Stimulated activated CD4-positive, alpha-beta T cell treated with anti-CD3 and anti-CD28 coated beads, TNF-alpha, amount 100 ng/mL, for 48 hours (primary cell): Measurements from ENCODE around the gene RPL36AL.
"Not testable (repeated sequence)": the region's sequence is repeated elsewhere in the genome, so short reads cannot be mapped to it uniquely, and the experiment has no call there.

Source experiments
- DNase-seq, 3 donors: peaks; one replicate each; pipeline ENCODE4 v3.0.0-alpha.2; 2020; ENCODE audit warnings: low read depth in 3 of 3

The RPL36AL gene

DNA sequence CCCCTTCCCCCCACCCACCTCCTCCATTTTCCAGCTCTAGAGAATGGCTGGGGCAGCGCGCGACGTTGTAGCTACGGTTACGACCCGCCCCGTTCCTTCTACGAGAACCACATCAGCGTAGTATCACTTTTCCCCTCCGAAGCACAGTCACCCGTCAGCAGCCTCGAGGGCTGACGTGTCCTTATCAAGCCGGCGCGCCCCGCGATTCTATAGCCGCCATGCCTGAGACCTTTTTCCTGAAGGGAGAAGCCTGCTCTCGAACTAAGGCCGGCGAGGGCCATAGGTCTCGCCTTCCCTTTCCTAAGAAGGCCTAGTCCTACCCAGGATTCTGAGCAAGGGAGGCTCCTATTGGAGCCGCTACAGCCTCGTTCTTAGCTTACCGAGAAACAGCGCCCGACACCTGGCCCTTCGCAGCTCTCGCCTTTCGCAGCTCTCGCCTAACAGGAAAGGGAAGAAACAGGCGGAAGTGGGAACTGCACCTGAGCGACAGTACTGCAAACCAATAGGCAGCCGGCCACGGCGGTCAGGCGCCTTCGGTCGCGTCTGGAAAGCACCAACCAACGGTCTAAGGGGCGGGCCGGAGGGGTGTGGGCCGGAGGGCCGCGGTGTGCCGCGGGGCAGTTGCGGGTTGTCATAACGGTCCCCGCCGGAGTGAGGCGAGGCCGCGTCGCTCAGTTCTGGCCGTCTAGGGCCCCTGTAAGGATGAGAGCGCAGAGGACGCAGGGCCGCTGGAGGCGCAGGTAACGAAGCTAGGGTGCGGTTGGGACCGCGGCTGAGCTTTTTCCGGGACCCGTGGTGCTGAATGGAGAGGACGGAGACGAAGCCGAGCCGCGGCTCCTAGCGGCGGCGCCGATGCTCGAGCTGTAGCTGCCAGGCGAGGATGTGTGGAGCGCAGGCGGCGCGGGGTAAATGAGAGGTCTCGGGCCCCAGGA, at the start of gene RPL36AL, which contains the start of gene MGAT2:
TSS of gene RPL36AL (minus strand) at position 445 of the 932 bp plus-strand sequence. CDS start 1,522 bp downstream, outside the sequence.
TSS of gene MGAT2 (plus strand) at position 618 of the 932 bp plus-strand sequence. CDS start 470 bp downstream, outside the sequence.
- DNase-seq = peak; percentile 89 to 92 (median 90)

DNA sequence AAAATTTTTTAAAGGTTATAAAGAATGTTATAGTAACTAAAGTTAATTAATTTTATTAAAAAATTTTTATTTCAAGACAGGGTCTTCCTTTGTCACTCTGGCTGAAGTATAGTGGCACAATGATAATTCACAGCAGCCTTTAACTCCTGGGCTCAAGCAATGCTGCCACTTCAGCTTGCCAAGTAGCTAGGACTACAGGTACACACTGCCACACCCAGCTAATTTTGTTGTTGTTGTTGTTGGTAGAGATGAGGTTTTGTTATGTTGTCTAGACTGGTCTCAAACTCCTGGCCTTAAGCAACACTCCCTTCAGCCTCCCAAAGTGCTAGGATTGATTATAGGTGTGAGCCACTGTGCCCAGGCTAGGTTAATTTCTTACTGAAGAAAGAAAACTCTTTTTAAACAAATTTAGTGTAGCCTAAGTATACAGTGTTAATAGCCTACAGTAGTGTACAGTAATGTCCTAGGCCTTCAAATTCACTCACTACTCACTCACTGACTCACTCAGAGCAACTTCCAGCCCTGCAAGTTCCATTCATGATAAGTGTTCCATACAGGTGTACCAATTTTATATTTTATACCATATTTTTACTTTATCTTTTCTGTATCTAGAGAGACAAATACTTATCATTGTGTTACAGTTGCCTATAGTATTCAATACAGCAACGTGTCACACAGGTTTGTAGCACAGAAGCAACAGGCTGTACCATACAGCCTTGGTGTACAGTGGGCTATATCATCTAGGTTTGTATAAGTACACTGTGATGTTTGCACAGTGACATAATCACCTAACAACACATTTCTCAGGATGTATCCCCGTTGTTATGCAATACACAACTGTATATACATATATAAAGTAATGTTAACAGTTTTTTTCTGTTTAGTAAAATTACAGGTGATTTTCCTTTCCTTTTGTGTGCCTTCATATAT, 39.4 kb upstream of the RPL36AL start:
- no peak for DNase-seq

DNA sequence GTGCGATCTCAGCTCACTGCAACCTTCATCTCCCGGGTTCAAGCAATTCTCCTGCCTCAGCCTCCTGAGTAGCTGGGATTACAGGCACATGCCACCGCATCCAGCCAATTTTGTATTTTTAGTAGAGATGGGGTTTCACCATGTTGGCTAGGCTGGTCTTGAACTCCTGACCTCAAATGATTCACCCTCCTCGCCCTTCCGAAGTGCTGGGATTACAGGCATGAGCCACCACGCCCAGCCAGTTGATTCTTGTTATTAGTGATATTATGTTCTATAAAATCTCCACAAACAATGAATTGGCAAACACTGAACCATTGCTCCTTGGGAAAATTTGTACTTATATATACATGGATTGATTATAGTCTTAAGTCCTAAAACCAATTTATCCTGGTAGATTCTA, 37.1 kb upstream of the RPL36AL start:
- not testable (repeated sequence) for DNase-seq

DNA sequence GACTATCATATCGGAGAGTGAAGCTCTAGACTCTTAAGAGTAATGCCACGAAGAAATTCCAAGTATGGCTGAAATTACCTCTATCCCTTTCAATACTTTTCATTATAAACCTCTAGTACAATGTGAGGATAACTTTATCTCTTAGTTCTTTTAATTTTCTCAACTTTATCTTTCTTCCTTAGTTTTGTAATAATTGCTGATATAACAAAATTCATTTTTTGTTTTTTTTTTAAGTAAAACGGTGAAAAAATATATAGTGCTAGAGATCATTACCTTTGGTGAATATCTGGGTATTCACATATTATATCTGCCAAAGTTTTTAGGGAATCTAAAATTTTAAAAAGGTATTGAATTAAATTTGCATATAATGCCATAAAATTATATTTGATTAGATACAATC, 34.1 kb upstream of the RPL36AL start:
- no peak for DNase-seq

DNA sequence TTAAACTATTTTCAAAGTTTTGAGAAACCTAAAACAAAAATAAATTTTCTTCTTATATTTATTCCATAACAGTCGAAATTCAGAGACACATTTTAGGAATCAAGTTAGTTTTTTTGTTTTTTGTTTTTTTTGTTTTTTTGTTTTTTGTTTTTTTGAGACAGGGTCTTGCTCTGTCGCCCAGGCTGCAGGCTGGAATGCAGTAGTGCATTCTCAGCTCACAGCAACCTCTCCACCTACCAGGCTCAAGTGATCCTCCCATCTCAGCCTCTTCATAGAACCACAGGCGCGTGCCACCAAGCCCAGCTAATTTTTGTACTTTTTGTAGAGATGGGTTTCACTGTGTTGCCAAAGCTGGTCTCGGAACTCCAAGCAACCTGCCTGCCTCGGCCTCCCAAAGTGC, 33.1 kb upstream of the RPL36AL start:
- DNase-seq = no peak

DNA sequence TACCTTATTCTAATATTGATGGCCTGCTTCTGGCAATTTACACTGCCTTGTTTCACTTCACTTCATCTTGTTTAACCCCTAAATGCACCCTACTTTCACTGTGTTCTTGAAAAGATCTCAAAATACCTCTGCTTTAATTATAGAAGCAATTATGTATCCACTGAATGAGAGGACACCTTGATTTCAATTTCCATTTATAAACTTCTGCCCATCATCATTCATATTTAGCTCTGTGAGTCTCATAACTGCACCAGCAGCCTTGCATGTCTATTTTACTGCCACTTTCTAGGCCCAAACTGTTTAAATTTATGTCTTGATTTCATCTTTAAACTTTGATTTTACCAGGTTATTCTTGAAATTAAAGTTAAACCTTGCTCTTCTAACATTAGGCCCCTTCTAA, 21.7 kb upstream of the RPL36AL start:
- no peak for DNase-seq

DNA sequence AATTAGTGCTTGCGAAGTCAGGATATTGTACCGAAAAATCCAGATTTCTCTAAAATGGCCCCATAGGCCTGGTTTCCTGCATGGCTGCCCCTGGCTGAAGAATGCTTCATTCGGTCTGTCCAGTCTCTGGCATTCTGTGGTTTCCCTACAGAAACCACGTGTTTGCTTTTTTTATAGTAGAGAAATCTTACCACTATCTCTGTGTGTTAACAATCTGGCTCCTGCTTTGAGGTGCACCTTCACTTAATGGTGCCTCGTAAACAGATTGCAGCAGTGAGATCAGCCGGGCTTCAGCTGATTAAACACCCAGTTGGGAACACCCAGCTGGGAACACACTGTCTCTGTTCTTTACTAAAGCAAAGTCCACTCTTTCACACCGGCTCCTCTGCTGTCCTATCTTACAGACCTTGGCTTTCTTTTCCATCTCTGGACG, 21.3 kb upstream of the RPL36AL start:
- no peak for DNase-seq

DNA sequence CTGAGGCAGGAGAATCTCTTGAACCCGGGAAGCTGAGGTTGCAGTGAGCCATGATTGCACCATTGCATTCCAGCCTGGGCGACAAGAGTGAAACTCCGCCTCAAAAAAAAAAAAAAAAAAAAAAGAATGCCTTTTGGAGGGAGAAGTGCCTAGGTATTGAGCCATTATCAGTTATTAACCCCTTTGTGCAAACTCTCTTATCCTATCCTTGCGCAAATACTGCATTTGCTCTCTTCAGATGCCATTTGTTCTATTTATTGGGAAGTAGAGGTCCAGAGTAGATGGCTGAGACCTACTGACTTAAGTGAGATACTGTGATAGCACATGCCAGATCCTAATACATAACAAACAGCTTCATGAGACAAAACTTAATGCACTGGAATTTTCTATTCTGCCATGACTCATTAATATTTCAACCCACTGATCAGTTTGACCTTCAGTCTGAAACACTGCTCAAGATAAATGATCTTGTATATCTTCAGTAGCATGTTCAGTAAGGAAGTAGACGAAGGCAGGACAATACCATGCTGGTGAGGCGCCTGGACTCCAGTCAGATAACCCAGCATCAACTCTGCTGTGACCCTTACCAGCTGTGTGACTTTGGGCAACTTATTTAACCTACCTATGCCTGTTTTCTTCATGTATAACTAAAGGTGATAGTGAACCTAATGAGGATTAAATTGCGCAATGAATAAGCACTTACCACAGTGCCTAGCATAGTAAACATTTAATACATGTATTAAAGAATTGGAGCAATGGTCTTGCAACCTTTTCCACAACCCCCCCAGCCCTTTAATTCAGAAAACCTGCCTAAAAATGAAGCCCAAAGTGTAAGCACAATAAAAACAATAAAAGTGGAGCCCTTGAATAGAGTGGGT, 20.4 kb upstream of the RPL36AL start:
- no peak for DNase-seq

DNA sequence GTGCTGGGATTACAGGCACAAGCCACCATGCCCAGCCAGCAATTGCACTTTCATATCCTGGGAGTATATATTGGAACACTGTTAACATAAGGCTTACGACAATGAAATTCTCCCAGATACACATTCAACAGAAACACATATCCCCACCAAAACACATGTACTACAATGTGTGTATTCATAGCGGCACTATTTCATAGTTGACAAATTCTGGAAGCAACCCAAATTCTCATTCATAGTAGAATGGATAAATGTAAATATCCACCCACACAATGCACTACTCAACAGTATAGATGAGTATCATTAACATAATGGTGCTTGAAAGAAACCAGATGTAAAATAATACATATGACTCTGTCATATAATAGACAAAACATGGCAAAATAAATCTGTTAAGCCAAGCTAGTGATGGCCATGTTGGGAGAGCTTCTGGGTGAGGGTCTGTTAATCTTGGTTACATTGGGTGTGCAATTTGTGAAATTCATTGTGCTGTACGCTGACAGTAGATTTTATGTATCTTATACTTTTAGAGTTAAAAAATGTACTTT, 17.2 kb upstream of the RPL36AL start:
- DNase-seq = no peak

DNA sequence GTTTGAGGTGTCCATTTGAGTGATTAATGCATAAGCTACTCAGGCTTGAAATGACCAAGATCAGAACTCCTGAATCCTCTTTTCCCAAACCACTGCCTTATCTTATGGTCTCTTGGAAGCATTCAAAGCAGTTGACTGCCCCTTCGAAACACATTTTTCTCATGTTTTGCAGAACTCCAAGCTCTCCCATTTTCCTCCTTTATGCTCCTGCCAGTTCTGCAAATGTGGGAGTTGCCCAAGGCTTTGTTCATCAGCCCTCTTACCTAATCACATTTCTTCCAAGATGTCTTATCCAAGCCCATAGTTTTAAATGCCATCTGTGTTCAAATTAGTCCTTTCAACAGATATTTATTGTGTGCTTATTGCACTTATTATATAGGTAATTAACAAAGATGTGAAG, 16.4 kb upstream of the RPL36AL start:
- DNase-seq = no peak

DNA sequence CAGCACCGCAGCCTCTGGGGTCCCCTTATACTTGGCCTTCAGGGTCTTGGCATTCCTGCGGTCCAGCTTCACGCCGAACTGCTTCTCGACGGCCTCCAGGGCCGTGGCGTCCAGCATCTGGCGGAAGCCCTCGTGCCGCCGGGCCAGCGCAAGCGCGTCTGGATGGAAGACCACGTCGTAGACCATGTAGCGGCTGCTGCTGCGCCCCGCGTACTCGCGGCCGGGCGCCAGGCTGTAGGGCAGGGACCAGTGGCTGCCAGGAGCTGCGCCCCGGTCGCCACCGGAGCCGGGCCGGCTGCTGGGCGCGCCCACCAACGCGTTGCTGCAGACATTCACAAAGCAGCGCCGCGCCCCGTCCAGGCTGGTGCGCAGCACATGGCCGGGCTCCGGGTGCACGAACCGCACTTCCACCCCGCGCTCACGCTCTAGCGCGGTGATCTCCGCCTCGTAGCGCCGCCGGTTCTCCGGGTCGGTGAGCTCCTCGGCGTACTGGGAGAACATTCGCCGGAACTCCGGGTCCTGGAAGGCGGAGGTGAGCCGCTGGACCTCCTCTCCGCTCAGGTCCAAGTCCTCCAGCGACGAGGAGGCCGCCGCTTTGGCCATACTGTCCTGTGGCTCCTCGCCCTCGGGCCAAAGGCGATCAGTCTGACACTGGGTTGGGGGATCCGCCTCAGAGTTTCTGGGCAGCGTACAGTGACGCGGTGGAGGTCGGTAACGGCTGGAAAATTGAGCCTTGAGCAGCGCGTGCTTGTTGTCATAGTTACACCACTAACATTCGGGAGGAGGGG, 14.3 kb upstream of the RPL36AL start, which contains the start of gene DNAAF2:
TSS of gene DNAAF2 (minus strand) at position 698 of the 788 bp plus-strand sequence. CDS start at position 603, 95 bp downstream.
- peak; percentile 31 to 57 (median 40) for DNase-seq

DNA sequence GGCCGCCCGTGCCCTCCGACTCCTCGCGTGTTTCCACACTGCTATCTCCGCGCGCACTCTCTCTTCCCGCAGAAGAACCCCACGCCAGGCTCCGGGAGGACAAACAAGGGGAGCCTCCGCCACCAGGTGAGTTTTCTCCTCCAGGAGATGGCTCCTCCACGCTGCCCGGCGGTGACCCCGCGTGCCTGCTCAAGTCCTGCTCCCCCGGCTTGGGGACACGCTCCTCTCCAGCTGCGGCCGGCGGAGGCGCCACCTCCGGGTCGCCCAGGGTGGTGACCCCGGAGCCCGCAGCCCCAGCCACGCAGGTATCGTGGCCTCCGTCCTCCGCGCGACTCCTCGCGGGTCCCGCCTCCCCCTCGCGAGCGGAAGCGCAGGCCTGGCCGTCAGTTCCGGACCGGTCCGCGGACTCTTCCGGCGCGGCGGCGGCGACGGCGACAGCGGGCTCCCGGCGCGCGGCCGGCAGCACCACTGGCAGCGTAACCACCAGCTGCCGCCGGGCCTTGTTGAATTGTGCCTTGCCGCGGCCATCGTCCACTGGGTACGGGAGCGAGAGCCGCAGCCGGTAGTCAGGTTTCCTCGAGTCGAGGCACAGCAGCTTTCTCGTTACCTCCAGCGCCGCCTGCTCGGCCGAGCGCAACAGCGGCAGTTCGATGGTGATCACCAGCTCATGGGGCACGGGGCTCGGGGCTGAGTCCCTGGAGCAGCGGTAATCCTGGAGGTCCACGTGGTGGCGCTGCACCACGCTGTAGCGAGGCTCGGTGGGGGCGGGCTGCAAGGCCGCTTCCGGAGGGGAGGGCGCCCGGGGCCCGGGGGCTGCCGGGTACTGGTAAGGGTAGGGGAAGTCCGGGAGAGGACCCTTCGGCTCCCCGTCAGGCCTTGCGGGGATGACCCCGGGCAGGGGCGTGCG, 13.5 kb upstream of the RPL36AL start:
- peak; percentile 88 to 94 (median 93) for DNase-seq

DNA sequence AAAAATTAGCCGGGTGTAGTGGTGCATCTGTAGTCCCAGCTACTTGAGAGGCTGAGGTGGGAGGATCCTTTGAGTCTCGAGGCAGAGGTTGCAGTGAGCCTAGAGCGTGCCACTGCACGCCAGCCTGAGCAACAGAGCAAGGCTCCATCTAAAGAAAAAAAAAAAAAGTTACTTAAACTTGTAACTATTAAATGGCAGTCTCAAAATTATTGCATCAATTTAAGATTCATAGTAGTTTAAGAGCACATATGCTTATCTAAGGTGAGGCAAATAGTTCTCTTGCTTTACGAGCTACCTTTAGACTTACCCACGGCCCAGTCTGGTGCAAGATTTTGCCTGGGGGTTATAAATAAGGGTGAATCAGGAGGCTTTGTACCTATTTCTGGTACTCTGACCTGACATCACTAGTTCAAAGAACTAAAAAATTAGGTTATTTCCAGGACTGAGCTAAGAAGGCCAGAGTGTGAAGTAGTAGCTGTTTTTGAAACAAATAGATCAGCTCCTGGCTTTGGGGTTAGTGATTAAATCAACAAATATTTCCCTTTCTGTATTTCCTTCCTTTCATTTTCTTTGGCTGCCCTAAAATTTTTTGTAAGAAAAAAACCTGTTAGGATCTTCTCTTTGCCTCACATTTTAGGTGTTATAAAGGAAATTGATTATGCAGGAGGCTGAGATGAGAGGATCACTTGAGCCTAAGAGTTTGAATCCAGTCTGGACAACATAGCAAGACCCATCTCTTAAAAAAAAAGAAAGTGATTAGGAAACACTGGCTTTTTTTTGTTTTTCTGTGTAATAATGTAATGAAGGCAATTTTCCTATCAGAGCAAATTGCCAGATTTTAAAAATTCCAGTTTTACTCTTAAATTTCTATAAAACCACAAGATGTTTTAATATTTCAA, 3.8 kb upstream of the RPL36AL start:
- DNase-seq = no peak

DNA sequence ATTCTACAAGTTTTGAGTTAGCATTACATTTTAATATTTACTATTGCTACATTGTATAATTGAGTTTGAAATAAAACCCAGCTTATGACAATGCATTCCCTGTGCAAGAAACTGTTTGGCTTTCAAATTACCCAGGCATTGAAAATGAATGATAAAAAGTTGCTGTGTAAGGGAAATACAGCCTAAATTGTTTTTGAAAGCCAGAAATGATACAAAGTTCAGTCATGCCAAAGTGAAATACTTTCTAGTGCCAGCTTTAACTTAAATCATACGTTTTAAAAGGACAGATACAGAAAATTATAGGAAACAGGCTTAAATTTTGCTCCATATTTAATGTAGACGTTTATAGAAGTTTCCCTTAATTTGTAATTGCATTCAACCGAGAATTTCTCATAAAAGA, 3.0 kb upstream of the RPL36AL start:
- no peak for DNase-seq

DNA sequence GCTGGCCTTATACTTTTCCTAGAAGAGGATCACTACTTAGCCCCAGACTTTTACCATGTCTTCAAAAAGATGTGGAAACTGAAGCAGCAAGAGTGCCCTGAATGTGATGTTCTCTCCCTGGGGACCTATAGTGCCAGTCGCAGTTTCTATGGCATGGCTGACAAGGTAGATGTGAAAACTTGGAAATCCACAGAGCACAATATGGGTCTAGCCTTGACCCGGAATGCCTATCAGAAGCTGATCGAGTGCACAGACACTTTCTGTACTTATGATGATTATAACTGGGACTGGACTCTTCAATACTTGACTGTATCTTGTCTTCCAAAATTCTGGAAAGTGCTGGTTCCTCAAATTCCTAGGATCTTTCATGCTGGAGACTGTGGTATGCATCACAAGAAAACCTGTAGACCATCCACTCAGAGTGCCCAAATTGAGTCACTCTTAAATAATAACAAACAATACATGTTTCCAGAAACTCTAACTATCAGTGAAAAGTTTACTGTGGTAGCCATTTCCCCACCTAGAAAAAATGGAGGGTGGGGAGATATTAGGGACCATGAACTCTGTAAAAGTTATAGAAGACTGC, 1.7 kb upstream of the RPL36AL start:
- no peak for DNase-seq

DNA sequence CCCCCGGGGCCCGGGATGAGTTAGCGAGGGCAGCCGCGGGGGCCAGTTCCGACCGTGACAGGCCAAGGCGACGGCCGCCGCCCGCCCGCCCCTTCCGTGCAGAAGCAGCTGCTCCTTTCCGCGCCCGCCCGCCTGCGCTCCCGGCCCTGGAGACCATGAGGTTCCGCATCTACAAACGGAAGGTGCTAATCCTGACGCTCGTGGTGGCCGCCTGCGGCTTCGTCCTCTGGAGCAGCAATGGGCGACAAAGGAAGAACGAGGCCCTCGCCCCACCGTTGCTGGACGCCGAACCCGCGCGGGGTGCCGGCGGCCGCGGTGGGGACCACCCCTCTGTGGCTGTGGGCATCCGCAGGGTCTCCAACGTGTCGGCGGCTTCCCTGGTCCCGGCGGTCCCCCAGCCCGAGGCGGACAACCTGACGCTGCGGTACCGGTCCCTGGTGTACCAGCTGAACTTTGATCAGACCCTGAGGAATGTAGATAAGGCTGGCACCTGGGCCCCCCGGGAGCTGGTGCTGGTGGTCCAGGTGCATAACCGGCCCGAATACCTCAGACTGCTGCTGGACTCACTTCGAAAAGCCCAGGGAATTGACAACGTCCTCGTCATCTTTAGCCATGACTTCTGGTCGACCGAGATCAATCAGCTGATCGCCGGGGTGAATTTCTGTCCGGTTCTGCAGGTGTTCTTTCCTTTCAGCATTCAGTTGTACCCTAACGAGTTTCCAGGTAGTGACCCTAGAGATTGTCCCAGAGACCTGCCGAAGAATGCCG, 872 bp upstream of the RPL36AL start:
- DNase-seq = peak in 2 of 3 donors; percentile 45 to 55

DNA sequence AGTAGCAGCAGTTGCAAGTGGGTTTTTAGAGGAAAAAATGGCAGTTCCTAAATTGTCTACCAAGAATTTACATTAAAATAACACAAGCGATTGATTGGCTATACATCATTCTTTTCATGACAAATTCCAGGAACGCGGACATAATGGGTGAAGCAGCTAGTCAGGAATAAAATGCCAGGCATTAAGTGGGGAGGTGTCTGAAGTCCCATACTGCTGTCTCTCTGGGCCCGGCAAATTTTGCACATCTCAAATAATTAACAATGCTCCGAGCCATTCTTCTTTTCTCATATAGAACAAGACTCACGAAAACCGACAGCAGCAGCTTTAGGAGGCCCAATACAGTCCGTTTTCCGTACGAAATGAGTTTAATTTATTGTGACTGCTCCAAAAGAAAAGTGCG, 696 bp downstream of the RPL36AL start:
- DNase-seq = no peak
